Liver (tissue), 9 donors: ENCODE data around the gene RNF126. TPM values are rescaled to one million over a fixed set of nuclear protein-coding genes. Genes with fewer than 3 reads are reported as not detected.
A peak's percentile ranks its signal among the peaks of the same experiment; 100 is the strongest.

Source experiments
- DNase-seq: peaks from one replicate; pipeline ENCODE4 v3.0.0-alpha.2; 2017; ENCODE audit warnings: low spot score
- H3K27ac ChIP-seq, 2 donors: one replicate each; pipeline ENCODE4 v1.7.0; 2013; ENCODE audit warnings: inconsistent platforms in 2 of 2, low read length in 2 of 2, control low read depth in 1 of 2, low read depth in 1 of 2, mild to moderate bottlenecking in 1 of 2
- H3K27me3 ChIP-seq, 4 donors: one replicate each; pipeline versions ENCODE4 v1.6.1 to v1.7.0; 2013; ENCODE audit warnings: low read length in 3 of 4, inconsistent platforms in 1 of 4, mild to moderate bottlenecking in 1 of 4, moderate library complexity in 1 of 4; ENCODE audit not compliant: control insufficient read depth in 4 of 4, insufficient read depth in 4 of 4
- H3K36me3 ChIP-seq, 4 donors: one replicate each; pipeline versions ENCODE4 v1.6.1 to v1.7.0; 2013; ENCODE audit warnings: low read length in 3 of 4, mild to moderate bottlenecking in 3 of 4, low read depth in 1 of 4, moderate library complexity in 1 of 4; ENCODE audit not compliant: control insufficient read depth in 4 of 4, insufficient read depth in 3 of 4
- H3K4me1 ChIP-seq, 4 donors: one replicate each; pipeline versions ENCODE4 v1.6.1 to v1.7.0; 2013; ENCODE audit warnings: low read length in 3 of 4, mild to moderate bottlenecking in 3 of 4, moderate library complexity in 1 of 4; ENCODE audit not compliant: control insufficient read depth in 4 of 4, insufficient read depth in 4 of 4
- H3K4me3 ChIP-seq, 3 donors: one replicate each; pipeline versions ENCODE4 v1.6.1 to v1.7.0; 2013; ENCODE audit warnings: low read length in 3 of 3, control low read depth in 1 of 3, low read depth in 1 of 3, mild to moderate bottlenecking in 1 of 3
- H3K9ac ChIP-seq, 2 donors: one replicate each; pipeline ENCODE4 v1.7.0; 2013; ENCODE audit warnings: low read length in 2 of 2, mild to moderate bottlenecking in 2 of 2, moderate library complexity in 2 of 2, control low read depth in 1 of 2, low read depth in 1 of 2
- H3K9me3 ChIP-seq, 4 donors: one replicate each; pipeline versions ENCODE4 v1.6.1 to v1.7.0; 2013; ENCODE audit warnings: low read length in 3 of 4; ENCODE audit not compliant: control insufficient read depth in 4 of 4
- ATF3 ChIP-seq: IDR thresholded peaks from 2 replicates; pipeline ENCODE4 v1.6.1; 2016; ENCODE audit warnings: antibody characterized with exemption
- CTCF ChIP-seq: fragments of 150-350 bp; IDR thresholded peaks from 2 replicates; pipeline ENCODE4 v1.5.1; 2017; ENCODE audit warnings: improper control_type of control experiment, low read depth, low read length; ENCODE audit not compliant: missing input control
- EGR1 ChIP-seq, 2 donors: IDR thresholded peaks; 2 replicates each; pipeline ENCODE4 v1.6.1; 2016 to 2018; ENCODE audit warnings: antibody characterized with exemption in 2 of 2, low read depth in 2 of 2
- FOXA1 ChIP-seq: IDR thresholded peaks from 2 replicates; pipeline ENCODE4 v1.6.1; 2016; ENCODE audit warnings: antibody characterized with exemption
- GABPA ChIP-seq, 2 donors: IDR thresholded peaks in 1 of 2; conservative IDR thresholded peaks in 1 of 2; 2 replicates each; pipeline ENCODE4 v1.6.1; 2016; ENCODE audit warnings: antibody characterized with exemption in 2 of 2, mild to moderate bottlenecking in 1 of 2, moderate library complexity in 1 of 2
- HNF4G ChIP-seq: IDR thresholded peaks from 2 replicates; pipeline ENCODE4 v1.6.1; 2016; ENCODE audit warnings: antibody characterized with exemption
- JUND ChIP-seq, 2 donors: IDR thresholded peaks; 2 replicates each; pipeline ENCODE4 v1.6.1; 2016; ENCODE audit warnings: antibody characterized with exemption in 2 of 2
- MAX ChIP-seq: IDR thresholded peaks from 2 replicates; pipeline ENCODE4 v1.6.1; 2016; ENCODE audit warnings: antibody characterized with exemption
- RAD21 ChIP-seq, 2 donors: IDR thresholded peaks; 2 replicates each; pipeline ENCODE4 v1.6.1; 2016; ENCODE audit warnings: antibody characterized with exemption in 2 of 2, mild to moderate bottlenecking in 2 of 2
- REST ChIP-seq: IDR thresholded peaks from 2 replicates; pipeline ENCODE4 v1.6.1; 2016; ENCODE audit warnings: antibody characterized with exemption, mild to moderate bottlenecking
- RXRA ChIP-seq, 2 donors: IDR thresholded peaks; 2 replicates each; pipeline ENCODE4 v1.6.1; 2017 to 2018; ENCODE audit warnings: antibody characterized with exemption in 2 of 2, mild to moderate bottlenecking in 1 of 2
- SP1 ChIP-seq: IDR thresholded peaks from 2 replicates; pipeline ENCODE4 v1.6.1; 2018; ENCODE audit warnings: antibody characterized with exemption, mild to moderate bottlenecking
- TAF1 ChIP-seq: conservative IDR thresholded peaks from 2 replicates; pipeline ENCODE4 v1.6.1; 2016; ENCODE audit warnings: antibody characterized with exemption, mild to moderate bottlenecking
- YY1 ChIP-seq: IDR thresholded peaks from 2 replicates; pipeline ENCODE4 v1.6.1; 2016; ENCODE audit warnings: antibody characterized with exemption, mild to moderate bottlenecking
- WGBS: extraction: QIAGEN DNeasy Blood & Tissue Kit; methylation state at CpG from one replicate; pipeline ENCODE4 v1.1.7; 2013; 5-methylcytosine and 5-hydroxymethylcytosine counted together
- polyA plus RNA-seq, 2 donors: library from polyadenylated mRNA; stranded (reverse) in 1 of 2; unstranded in 1 of 2; fragments of 200-250 nt in 1 of 2; fragments of >200 nt in 1 of 2; fragmentation: Nextera tagmentation in 1 of 2; extraction: Ambion mirVana in 1 of 2; gene quantifications; one replicate each; pipeline versions ENCODE4 v1.2.1 to v1.2.3, GENCODE V29; 2013 to 2015
- total RNA-seq, 2 donors: library from RNA; depleted of rRNA; stranded (reverse); fragments of >200 nt; gene quantifications; one replicate each; pipeline ENCODE4 v1.2.3, GENCODE V29; 2014
- donor health status: healthy.
- donor health status: healthy.
- donor health status: healthy.
- donor health status: healthy.
- donor health status: healthy.

Gene RNF126
- total and polyA plus RNA-seq, 4 donors: 16.7 to 32.7 (median 24.1) TPM

- 7% methylated on average over 69 of the region's 69 CpGs for WGBS
- DNase-seq: no peak
- H3K27ac ChIP-seq: peak overlapping the region; percentile 74 to 81
- peak overlapping the region; percentile 1 to 94 (median 72) for H3K4me3 ChIP-seq
- no peak for TF ChIP-seq ATF3
- no peak for TF ChIP-seq RXRA (IDR thresholded peaks at IDR 0.05)
- TF ChIP-seq RAD21 (IDR thresholded peaks at IDR 0.05): no peak
- no peak for TF ChIP-seq REST
- no peak for TF ChIP-seq JUND (IDR thresholded peaks at IDR 0.05)
- TF ChIP-seq TAF1: no peak
- TF ChIP-seq SP1: no peak
- no peak for TF ChIP-seq HNF4G
- TF ChIP-seq CTCF: no peak
- TF ChIP-seq YY1: no peak
- TF ChIP-seq FOXA1: no peak
- peak overlapping the region in 1 of 2 donors; percentile 27 for H3K9ac ChIP-seq
- no peaks in the 10 kb centered on the region for H3K9me3 ChIP-seq
- H3K36me3 ChIP-seq: no peaks in the 10 kb centered on the region
- peaks cover 0 to 2% (median 0%) of the 10 kb centered on the region in 4 donors for H3K27me3 ChIP-seq
- H3K4me1 ChIP-seq: peaks cover 2 to 20% (median 6%) of the 10 kb centered on the region in 4 donors
These were observed 16.6 kb upstream of the RNF126 start for GRCh38 chr19:679418-680286.

DNA sequence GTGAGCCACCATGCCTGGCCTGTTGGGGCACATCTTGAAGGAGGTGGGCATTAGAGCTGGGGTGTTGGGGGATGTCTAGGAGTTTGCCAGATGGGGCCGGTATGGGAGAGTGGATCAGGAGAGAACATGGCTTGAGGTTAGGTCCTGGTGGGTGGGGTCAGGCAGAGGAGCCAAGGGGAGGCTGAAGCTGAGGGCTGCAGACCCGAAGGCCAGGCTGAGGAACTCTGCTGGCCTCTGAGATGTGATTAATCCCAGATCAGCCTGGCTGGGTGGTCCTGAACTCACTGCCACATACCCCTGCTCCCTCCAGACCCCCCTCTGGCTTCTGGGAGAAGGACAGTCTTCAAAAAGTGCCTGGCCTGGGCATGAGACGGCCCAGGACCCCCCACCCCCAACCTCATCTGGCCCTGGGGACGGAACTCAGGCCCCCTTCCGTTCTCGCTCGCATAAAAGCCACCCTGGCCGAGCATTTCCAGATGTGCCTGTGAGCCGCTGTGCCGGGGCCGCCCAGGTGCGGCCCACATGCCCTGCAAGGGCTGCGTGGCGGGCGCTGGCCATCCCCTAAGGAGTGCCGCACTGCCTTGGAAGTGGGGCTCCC, 15.9 kb upstream of the RNF126 start:
- H3K27me3 ChIP-seq: peaks cover 0 to 2% (median 0%) of the 10 kb centered on the region in 4 donors
- H3K9ac ChIP-seq: peak overlapping the region in 1 of 2 donors; percentile 27
- H3K4me1 ChIP-seq: peaks cover 2 to 27% (median 10%) of the 10 kb centered on the region in 4 donors
- no peak for DNase-seq
- H3K36me3 ChIP-seq: no peaks in the 10 kb centered on the region
- TF ChIP-seq TAF1: no peak
- no peak for TF ChIP-seq GABPA (IDR thresholded peaks at IDR 0.05 in 1 of 2, conservative IDR thresholded peaks at IDR 0.05 in 1 of 2)
- no peak for TF ChIP-seq EGR1 (IDR thresholded peaks at IDR 0.05; ENCODE audit: low read depth in 2 of 2)
- TF ChIP-seq REST: no peak
- no peak for TF ChIP-seq MAX
- H3K27ac ChIP-seq: peak overlapping the region; percentile 47 to 74
- H3K4me3 ChIP-seq: no peak overlapping the region
- H3K9me3 ChIP-seq: no peaks in the 10 kb centered on the region
- 96% methylated on average over 16 of the region's 16 CpGs for WGBS
